Measurements from ENCODE around the gene DTNBP1. TPM values are rescaled to one million over a fixed set of nuclear protein-coding genes. Genes with fewer than 3 reads are reported as not detected.

Gene DTNBP1
- polyA plus RNA-seq, 2 of the 4 experiments (the other 2 are of a cell fraction): 8.4 to 8.7 TPM

DNA sequence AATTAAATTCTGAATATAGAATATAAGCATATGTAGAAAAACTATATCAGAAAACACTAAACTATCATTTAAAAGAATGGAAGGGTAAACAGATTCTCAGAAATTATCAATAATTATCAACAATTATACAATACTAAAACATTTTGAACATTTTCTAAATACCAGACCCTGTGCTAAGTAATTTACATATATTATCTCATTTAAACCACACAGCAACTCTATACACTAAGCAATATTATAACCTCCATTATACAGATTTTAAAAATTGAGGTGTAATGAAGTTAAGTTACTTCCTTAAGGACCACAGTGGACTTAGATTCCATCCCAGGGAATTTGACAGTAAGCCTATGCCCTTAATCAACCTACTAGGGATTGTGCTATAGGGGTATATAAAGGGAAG is 33.3 kb downstream of the DTNBP1 start (continued):
- TF ChIP-seq USF2 (IDR thresholded peaks at IDR 0.05): no peak
- TF ChIP-seq ZNF302 (CRISPR knock-in tag; IDR thresholded peaks at IDR 0.05): no peak
- no peak for TF ChIP-seq POLR2AphosphoS2 (conservative IDR thresholded peaks at IDR 0.05; ENCODE audit: low read length)
- TF ChIP-seq, protein P1, sequence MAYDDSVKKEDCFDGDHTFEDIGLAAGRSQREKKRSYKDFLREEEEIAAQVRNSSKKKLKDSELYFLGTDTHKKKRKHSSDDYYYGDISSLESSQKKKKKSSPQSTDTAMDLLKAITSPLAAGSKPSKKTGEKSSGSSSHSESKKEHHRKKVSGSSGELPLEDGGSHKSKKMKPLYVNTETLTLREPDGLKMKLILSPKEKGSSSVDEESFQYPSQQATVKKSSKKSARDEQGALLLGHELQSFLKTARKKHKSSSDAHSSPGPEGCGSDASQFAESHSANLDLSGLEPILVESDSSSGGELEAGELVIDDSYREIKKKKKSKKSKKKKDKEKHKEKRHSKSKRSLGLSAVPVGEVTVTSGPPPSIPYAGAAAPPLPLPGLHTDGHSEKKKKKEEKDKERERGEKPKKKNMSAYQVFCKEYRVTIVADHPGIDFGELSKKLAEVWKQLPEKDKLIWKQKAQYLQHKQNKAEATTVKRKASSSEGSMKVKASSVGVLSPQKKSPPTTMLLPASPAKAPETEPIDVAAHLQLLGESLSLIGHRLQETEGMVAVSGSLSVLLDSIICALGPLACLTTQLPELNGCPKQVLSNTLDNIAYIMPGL (CRISPR knock-in tag; IDR thresholded peaks at IDR 0.05; ENCODE audit: borderline replicate concordance): no peak
- TF ChIP-seq SREBF2 (IDR thresholded peaks at IDR 0.05): no peak
- TF ChIP-seq POLR2A (IDR thresholded peaks at IDR 0.05; ENCODE audit: low read length): no peak
- TF ChIP-seq CEBPB (IDR thresholded peaks at IDR 0.05): no peak
- TF ChIP-seq PHF8 (IDR thresholded peaks at IDR 0.05; ENCODE audit: borderline replicate concordance, low read depth): no peak
- no peak for TF ChIP-seq RCOR1 (IDR thresholded peaks at IDR 0.05; ENCODE audit: low read depth, low read length)

DNA sequence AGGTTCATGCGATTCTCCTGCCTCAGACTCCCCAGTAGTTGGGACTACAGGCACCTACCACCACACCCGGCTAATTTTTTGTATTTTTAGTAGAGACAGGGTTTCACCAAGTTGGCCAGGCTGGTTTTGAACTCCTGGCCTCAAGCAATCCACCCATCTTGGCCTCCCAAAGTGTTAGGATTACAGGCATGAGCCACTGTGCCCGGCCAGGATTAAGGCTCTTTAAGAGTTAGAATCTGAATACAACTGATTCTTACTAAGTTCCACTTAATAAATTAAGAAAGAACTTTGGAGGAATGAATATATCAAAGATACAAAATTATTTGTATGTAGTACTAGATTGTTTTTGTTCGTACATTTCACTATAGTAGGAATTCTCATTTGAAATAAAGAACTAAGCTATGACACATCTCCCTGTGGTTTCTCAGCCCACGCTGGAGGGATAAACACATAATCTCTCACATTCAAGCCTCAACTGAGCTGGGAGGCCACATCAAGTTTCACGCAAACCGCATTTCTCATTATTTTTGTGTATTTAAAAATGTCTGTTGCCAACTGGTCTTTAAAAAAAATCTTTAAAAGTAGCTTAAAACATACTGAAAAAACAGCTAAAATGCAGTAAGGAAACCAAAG is 34.2 kb downstream of the DTNBP1 start:
- TF ChIP-seq EHF (CRISPR knock-in tag; IDR thresholded peaks at IDR 0.05) (no peak), SREBF2 (IDR thresholded peaks at IDR 0.05) (no peak), CEBPB (IDR thresholded peaks at IDR 0.05) (no peak), FOSB (CRISPR knock-in tag; IDR thresholded peaks at IDR 0.05) (no peak)
- ATAC-seq (no peak), FAIRE-seq (no peak), DNase-seq (ENCODE audit: low read depth in 1 of 2, low spot score in 1 of 2) (no peak)
- POLR2A ChIA-PET: no interaction called here
- Histone ChIP-seq H3K4me2 (no peak overlapping the region), H3K4me1 (no peaks in the 10 kb centered on the region), H3K4me3 (no peak overlapping the region), H3K27ac (no peak overlapping the region), H3K9me3 (no peaks in the 10 kb centered on the region)
- WGBS (ENCODE audit: missing lambda C conversion rate): 92% methylated on average over 7 of the region's 7 CpGs
- CTCF ChIA-PET: no interaction called here

GRCh38 chr6:15627821-15628220 is 35.0 kb downstream of the DTNBP1 start:
- FAIRE-seq (no peak), ATAC-seq (no peak), DNase-seq (ENCODE audit: low read depth in 1 of 2, low spot score in 1 of 2) (no peak)
- H3K9me3 ChIP-seq: no peaks in the 10 kb centered on the region
- no peak overlapping the region for H3K27ac ChIP-seq
- no peak for TF ChIP-seq NPAS2 (CRISPR knock-in tag; IDR thresholded peaks at IDR 0.05; ENCODE audit: borderline replicate concordance)
- TF ChIP-seq, protein P2, sequence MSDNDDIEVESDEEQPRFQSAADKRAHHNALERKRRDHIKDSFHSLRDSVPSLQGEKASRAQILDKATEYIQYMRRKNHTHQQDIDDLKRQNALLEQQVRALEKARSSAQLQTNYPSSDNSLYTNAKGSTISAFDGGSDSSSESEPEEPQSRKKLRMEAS (IDR thresholded peaks at IDR 0.05): no peak
- no peak for TF ChIP-seq BHLHE40 (IDR thresholded peaks at IDR 0.05; ENCODE audit: low read depth, low read length)
- no peak for TF ChIP-seq ZNF302 (CRISPR knock-in tag; IDR thresholded peaks at IDR 0.05)
- TF ChIP-seq, protein P1 (CRISPR knock-in tag; IDR thresholded peaks at IDR 0.05; ENCODE audit: borderline replicate concordance): no peak
- ChIA-PET POLR2A (no interaction called here), CTCF (no interaction called here)
- H3K4me2 ChIP-seq: no peak overlapping the region
- H3K4me1 ChIP-seq: no peaks in the 10 kb centered on the region
- H3K4me3 ChIP-seq: no peak overlapping the region
- WGBS (ENCODE audit: missing lambda C conversion rate): 92% methylated on average over 2 of the region's 2 CpGs

GRCh38 chr6:15626878-15627674 is 35.8 kb downstream of the DTNBP1 start:
- Histone ChIP-seq H3K27ac (no peak overlapping the region), H3K4me2 (no peak overlapping the region), H3K4me1 (no peaks in the 10 kb centered on the region), H3K4me3 (no peak overlapping the region), H3K9me3 (no peaks in the 10 kb centered on the region)
- FAIRE-seq (no peak), ATAC-seq (no peak), DNase-seq (ENCODE audit: low read depth in 1 of 2, low spot score in 1 of 2) (no peak)
- ChIA-PET POLR2A (no interaction called here), CTCF (no interaction called here)
- 78% methylated on average over 8 of the region's 8 CpGs for WGBS (ENCODE audit: missing lambda C conversion rate)
- TF ChIP-seq ATOH8 (CRISPR knock-in tag; IDR thresholded peaks at IDR 0.05; ENCODE audit: low read depth) (no peak), MAFK (IDR thresholded peaks at IDR 0.05; ENCODE audit: partially characterized antibody) (no peak), USF2 (IDR thresholded peaks at IDR 0.05) (no peak), RCOR1 (IDR thresholded peaks at IDR 0.05; ENCODE audit: low read depth, low read length) (no peak), POLR2AphosphoS2 (conservative IDR thresholded peaks at IDR 0.05; ENCODE audit: low read length) (no peak), ESRRA (IDR thresholded peaks at IDR 0.05; ENCODE audit: borderline replicate concordance, low read length) (no peak), PHF8 (IDR thresholded peaks at IDR 0.05; ENCODE audit: borderline replicate concordance, low read depth) (no peak), CHD4 (IDR thresholded peaks at IDR 0.05; ENCODE audit: borderline replicate concordance) (no peak), RAD21 (conservative IDR thresholded peaks at IDR 0.05 in 1 of 2, IDR thresholded peaks at IDR 0.05 in 1 of 2) (no peak), EHF (CRISPR knock-in tag; IDR thresholded peaks at IDR 0.05) (no peak)
